HG02642 (cell line): ENCODE results near the gene RANBP3.

Experiments used
- ATAC-seq: cut with Tn5 transposase; IDR thresholded peaks from one replicate; pipeline ENCODE4 v1.9.1; 2021; ENCODE audit warnings: mild to moderate bottlenecking; ENCODE audit not compliant: unreplicated experiment, poor library complexity

The RANBP3 gene

DNA sequence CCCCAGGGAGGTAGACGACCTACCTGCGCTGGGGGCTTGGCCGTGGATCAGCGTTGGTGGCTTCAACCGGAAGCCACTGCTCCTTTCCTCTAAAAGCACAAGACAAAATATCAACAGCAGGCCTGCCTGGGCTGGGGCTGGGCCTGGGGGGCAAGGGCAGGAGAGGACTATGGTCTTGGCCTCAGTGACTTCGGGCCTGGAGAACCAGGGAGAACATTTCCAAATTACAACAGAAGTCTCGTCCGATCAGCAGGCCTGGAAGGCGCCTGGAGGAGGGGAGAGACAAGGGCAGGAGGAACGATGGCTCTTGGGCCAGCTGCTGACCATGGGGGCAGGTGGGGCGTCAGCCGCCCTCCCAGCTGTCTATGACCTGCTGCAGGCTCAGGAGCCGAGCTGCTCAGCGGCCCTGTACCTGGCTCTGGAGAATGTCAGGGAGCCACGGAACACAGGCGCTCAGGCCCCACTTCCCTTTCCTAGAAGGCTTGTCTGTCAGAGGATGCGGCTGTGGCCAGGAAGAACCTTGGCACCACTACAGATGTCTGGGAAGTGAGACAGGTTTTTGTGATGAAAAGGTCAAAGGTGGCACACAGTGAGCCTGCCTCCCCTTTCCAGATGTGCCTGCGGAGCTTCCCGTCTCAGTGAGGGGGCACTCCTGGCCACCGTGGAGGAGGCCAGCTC is 44.4 kb downstream of the RANBP3 start:
- ATAC-seq: no peak

DNA sequence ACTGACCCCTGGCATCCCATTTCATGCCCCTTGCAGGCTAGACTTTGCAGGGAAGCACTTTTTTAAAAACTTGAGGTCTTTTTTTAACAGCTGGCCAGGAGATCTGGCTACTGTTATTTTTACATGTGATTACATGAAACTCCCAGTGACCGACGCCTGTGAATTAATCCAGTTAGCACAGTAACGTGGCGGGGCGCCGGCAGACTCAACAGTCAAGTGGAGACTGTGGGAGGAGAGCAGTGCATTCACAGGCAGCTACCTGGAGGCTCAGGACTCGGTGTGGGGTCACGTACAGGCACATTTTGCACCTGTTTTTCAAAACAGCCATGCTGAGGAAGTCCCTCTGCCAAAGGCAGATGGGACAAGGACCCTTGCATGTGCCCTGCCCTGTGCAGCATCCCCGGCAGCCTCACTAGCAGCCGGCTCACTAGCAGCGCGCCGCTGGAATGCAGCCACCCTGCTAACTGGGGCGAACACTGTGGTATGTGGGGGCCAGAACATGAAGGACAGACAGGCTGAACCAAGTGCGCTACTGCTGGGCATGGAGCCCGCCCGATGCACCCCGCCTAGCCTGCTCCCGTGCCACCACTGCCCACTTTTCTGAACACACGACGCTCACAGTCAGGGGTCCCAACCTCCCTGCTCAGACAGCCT is 45.2 kb downstream of the RANBP3 start:
- ATAC-seq: no peak

- no peak for ATAC-seq
These were observed 45.8 kb downstream of the RANBP3 start for GRCh38 chr19:5932146-5932545.

DNA sequence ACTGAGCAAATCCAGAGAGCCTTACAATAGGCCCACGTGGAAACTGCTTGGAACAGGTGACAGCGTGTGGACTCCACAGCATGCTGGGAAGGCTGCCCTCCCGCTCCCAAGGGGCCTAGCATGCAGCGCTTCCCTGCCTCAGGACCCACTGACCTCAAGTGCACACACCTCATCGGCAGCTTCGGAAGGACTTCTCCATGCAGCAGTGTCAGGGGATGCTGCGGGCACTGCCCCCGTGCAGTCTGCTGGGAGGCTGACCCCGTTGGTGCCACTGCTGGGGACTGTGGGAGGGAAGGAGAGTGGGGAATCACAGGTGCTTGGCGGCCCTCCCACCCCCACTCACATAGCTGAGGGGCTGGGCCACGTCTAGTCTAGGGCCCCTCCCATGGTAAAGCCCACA is 46.7 kb downstream of the RANBP3 start:
- no peak for ATAC-seq

- no peak for ATAC-seq
These were observed 48.3 kb downstream of the RANBP3 start for GRCh38 chr19:5929625-5930024.

- no peak for ATAC-seq
These were observed 48.8 kb downstream of the RANBP3 start for GRCh38 chr19:5929179-5929578.

DNA sequence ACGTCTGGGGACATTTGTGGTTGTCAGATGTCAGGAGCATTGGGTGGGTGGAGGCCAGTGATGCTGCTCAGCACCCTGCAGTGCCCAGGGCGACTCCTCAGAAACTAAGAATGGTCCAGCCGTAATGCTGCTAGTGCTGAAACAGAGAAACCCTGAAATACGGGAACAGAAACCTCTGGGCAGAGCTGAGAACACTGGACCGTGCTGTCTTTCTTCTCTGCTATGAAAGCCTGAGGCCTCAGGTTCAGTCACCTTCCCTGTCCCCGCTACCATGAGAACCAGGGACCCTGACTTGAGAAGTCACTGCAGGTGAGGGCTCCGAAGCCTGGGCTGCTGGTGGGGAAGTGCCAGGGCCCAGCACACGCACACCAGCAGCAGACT is 50.5 kb downstream of the RANBP3 start:
- ATAC-seq: no peak

GRCh38 chr19:5926641-5927440 is 51.1 kb downstream of the RANBP3 start:
- no peak for ATAC-seq

GRCh38 chr19:5925830-5926427 is 52.0 kb downstream of the RANBP3 start:
- no peak for ATAC-seq

DNA sequence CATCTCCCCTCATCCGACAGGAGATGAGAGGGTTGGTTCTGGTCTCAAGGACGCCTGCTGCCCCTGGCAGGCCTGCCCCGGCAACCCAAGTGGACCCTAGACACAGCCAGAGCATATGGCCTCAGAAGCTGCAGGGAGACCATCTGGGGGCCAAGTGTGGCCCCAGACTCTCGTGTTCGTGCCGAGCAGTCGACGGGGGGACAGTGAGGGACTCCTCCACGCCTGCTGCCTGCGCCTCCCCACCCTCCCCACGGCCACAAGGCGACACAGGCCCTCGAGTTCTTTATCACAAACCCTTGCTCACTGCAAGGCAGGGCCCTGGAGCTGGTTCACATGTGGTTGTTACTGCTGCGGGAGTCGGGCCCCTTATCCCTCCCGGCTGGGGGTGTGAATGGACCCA is 54.6 kb downstream of the RANBP3 start:
- no peak for ATAC-seq

DNA sequence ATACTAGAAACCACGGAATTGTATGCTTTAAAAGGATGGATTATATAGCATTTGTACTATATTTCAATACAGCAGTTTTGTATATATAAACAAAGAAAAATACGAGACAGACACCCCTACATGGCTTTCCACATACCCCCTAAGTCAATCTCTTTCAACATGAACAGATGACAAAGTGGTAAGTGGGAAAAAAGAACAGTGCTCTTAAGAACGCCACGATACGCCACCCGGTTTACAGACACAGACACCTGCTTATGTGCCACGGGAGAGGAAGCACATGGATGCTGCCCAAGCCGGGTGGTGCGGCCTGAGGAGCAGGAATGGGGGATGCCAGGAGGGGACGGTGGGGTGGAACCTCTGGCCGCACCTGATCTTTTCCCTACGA is 55.8 kb downstream of the RANBP3 start:
- ATAC-seq: no peak

DNA sequence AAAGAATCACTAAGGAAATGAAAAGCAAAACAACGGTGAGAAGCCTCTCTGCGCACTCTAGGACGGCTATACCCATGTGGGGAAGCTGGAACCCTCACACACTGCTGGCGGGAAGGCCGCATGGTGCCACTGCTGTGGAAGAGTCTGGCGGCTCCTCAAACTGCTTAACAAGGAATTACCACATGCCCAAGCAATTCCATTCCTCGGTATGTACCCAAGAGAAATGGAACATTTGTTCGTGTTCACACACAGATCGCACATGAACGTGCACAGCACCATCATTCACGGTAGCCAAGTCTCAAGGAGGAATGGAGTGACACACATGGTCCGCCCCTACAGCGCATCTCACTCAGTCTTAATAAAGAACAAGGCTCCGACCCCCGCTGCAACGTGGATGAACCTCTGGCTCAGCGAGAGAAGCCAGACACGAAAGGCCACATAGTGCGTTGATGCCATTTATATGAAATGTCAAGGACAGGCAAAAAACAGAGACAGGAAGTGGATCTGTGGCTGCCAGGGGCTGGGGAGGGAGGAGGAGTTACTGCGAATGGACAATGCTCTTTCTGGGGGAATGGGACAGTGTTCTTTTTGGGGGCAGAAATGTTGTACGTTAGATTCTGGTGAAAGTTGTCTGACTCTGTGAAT is 56.3 kb downstream of the RANBP3 start:
- no peak for ATAC-seq

GRCh38 chr19:5918463-5919079 is 59.4 kb downstream of the RANBP3 start:
- ATAC-seq: no peak

GRCh38 chr19:5917431-5918107 is 60.4 kb downstream of the RANBP3 start:
- ATAC-seq: no peak

- no peak for ATAC-seq
These were observed 61.7 kb downstream of the RANBP3 start for GRCh38 chr19:5916181-5916708.

DNA sequence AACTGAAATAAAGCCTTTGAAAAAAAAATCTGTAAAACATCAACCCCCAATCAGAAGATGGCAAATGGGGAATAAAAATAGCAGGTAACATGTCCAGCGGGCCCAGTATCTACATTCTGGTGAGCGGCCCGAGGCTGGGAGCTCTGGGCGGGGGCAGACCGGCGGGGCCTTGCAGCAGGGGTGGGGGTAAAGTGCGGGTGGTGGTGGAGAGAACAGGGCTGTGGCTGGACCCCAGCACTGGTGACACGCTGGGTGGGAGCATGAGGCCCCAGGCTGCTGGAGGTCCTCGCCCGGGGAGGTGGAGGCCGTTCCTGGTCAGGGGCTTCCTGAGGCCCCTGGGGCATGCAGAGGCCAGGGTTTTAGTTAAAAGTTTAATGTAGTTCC is 62.2 kb downstream of the RANBP3 start:
- no peak for ATAC-seq

DNA sequence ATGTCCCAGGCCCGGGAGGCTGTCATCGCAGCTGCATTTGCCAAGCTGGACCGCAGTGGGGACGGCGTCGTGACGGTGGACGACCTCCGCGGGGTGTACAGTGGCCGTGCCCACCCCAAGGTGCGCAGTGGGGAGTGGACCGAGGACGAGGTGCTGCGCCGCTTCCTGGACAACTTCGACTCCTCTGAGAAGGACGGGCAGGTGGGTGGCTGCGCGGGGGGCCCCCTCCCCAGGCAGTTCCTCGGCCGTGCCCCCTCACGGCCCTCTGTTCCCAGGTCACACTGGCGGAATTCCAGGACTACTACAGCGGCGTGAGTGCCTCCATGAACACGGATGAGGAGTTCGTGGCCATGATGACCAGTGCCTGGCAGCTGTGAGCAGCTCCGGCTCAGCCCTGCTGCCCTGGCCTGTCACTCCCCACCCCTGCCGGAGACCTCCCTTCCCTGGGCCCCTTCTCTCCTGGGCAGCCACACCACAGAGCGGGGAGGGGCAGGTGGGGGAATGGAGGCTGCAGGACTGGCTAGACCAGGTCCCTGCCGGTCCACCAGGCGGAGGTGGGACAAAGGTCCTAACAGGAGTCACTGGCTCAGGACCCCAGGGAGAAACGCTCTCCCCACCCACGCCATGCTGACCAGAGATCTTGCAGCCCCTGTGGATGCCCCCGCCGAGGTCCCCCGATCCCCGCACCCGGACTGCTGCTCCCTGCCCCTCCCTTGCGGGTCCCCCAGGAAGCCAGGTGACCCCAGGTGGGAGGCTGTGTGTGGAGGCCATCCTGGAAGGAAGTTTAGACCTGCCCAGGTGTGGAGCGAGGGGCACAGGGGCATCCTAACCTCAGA is 62.8 kb downstream of the RANBP3 start:
- no peak for ATAC-seq

GRCh38 chr19:5914358-5914774 is 63.6 kb downstream of the RANBP3 start:
- no peak for ATAC-seq
